GM15510 (cell line): ENCODE measurements around the gene DDX10.

Experiments
- POLR2A ChIP-seq: IDR thresholded peaks from 3 replicates; pipeline ENCODE4 v1.6.1; 2011; ENCODE audit warnings: borderline replicate concordance; ENCODE audit not compliant: insufficient read length; ENCODE audit errors: extremely low read depth

The DDX10 gene

DNA sequence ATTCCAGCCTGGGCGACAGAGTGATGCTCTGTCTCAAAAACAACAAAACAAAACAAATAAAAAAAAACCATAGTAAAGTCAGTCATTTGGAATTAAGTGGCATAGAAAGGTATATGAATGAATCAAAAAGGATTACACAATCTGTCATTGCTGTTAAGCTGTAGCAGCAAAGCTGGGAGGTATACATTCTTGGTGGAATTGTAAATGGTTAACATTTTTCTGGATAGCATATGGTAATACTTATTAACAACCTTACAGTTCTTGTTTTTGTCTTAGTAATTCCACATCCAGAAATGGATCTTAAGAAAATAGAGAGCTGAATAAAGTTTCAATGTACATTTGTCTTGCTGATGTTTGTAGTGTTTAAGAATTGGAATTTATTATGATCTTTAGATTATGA is 30.0 kb downstream of the DDX10 start:
- TF ChIP-seq POLR2A = no peak

GRCh38 chr11:108697872-108698473 is 33.1 kb downstream of the DDX10 start:
- no peak for TF ChIP-seq POLR2A

DNA sequence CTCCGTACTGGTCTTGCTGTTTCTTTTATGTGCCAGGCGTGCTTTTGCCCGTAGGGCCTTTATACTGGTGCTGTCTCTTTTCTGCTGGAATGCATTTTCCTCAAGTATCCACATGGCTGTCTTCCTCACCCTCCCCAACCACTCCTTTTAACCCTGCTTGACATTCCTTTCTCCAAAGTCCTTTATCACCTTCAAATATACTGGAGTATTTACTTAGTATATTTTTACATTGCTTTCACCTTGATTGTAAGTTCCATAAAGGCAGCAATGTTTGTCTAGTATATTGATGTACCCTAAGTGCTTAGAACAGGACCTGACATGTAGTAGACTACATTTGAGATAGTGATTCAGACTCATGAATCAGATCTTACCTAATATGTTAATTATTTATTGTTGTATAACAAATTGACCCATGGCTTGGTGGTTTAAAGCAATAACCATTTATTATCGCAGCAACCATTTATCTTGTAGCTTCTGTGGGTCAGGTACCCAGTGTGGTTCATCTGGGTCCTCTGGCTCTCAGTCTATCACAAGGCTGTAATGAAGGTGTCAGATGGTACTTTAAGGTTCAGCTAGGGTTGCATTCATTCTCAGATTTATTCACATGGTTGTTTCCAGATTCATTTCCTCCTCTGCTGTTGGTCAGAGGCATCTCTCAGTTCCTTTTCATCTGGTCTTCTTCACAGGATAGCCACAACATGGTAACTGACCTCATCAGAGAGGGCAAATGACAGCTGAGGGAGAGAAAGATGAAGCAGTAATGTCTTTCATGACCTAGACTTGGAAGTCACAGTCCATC is 34.2 kb downstream of the DDX10 start:
- TF ChIP-seq POLR2A = no peak

GRCh38 chr11:108703916-108704315 is 39.0 kb downstream of the DDX10 start:
- no peak for TF ChIP-seq POLR2A

DNA sequence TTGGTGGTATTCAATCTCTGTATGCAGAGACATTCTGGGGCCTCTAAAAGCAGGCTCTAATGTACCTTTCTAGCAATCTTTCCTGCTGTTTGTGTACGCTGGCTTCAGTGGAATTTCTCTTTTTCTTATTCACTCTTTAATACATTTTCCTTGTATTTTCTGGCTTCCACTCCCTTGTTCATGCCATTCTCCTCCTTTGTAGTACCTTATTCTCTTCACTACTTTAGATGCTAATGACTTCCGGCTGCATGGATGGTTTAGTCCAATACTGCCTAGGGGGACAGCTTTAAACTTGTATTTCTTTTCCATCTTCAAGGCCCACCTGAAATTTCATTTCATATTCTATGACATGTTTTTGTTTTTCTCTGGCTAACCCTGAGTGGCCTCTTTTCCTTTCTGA is 40.2 kb downstream of the DDX10 start:
- TF ChIP-seq POLR2A = no peak

- no peak for TF ChIP-seq POLR2A
Observed at GRCh38 chr11:108708173-108708572, 43.3 kb downstream of the DDX10 start.

DNA sequence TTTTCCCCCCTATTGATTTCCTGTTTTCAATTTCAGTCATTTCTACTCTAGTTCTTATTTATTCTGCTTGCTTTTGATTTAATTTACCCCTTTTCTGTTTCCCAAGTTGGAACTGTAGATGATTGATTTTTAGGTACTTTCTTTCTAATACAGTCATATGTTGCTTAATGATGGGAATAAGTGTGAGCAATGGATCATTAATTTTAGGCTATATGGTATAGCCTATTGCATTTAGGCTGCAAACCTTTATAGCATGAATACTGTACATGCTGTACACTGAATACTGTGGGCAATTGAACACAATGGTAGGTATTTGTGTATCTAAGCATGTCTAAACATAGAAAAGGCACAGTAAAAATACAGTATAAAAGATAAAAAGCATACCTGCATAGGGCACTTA is 44.9 kb downstream of the DDX10 start:
- TF ChIP-seq POLR2A = no peak

DNA sequence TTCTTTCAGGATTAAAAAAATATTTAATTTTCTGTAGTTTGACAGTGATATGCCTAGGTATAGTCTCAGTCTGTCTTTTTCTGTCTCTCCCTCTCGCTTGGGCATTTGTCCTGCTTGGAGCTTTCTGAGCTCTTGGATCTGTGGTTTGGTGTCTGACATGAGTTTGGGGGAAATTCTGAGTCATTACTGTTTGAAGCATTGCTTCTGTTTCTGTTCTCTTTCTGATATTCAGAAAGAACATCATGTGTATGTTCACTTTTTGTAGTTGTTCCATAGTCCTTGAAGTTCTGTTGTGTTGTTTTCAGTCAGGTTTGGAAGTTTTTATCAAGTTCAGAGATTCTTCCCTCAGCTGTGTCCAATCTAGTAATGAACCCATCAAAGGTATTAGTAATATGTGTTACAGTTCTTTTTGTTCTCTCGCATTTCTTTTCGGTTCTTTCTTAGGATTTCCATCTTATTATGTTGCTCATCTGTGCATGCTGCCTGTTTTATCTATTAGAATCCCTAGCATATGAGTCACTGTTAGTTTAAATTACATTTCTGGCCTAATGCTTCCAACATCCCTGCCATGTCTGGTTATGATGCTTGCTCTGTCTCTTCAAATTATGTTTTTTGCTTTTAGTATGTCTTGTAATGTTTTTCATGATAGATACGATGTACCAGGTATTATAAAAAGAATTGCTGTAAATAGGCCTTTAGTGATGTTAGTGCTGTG is 48.4 kb downstream of the DDX10 start:
- TF ChIP-seq POLR2A = no peak

GRCh38 chr11:108715239-108715638 is 50.4 kb downstream of the DDX10 start:
- no peak for TF ChIP-seq POLR2A

- no peak for TF ChIP-seq POLR2A
Observed at GRCh38 chr11:108718466-108718865, 53.6 kb downstream of the DDX10 start.

GRCh38 chr11:108724974-108725689 is 60.3 kb downstream of the DDX10 start:
- no peak for TF ChIP-seq POLR2A

GRCh38 chr11:108726077-108726800 is 61.4 kb downstream of the DDX10 start:
- no peak for TF ChIP-seq POLR2A

- TF ChIP-seq POLR2A = no peak
Observed at GRCh38 chr11:108727665-108728064, 62.8 kb downstream of the DDX10 start.

- no peak for TF ChIP-seq POLR2A
Observed at GRCh38 chr11:108729227-108729871, 64.5 kb downstream of the DDX10 start.
